Upper lobe of left lung (tissue), 6 donors: Measurements from ENCODE around the gene HPCAL1. TPM values are rescaled to one million over a fixed set of nuclear protein-coding genes. Genes with fewer than 3 reads are reported as not detected.
A peak's percentile ranks its signal among the peaks of the same experiment; 100 is the strongest.

Experiments
- ATAC-seq, 2 donors: fragments of 200-7000 bp; cut with Tn5 transposase; one replicate each; pipeline ENCODE4 v1.9.1; 2022; ENCODE audit warnings: mild to moderate bottlenecking in 2 of 2, moderate library complexity in 2 of 2; ENCODE audit not compliant: low FRiP score in 2 of 2
- DNase-seq, 2 donors: peaks; one replicate each; pipeline ENCODE4 v3.0.0-alpha.2; 2019 to 2020
- H3K27ac ChIP-seq, 4 donors: fragments of 200-600 bp; sonication (generic); one replicate each; pipeline ENCODE4 v1.5.1; 2016 to 2019
- H3K27me3 ChIP-seq, 4 donors: fragments of 200-600 bp; sonication (generic); one replicate each; pipeline ENCODE4 v1.5.1; 2017 to 2019
- H3K36me3 ChIP-seq, 4 donors: fragments of 200-600 bp; sonication (generic); one replicate each; pipeline ENCODE4 v1.5.1; 2016 to 2019
- H3K4me1 ChIP-seq, 4 donors: fragments of 200-600 bp; sonication (generic); one replicate each; pipeline ENCODE4 v1.5.1; 2018 to 2019
- H3K4me3 ChIP-seq, 4 donors: fragments of 200-600 bp; sonication (generic); one replicate each; pipeline ENCODE4 v1.5.1; 2017 to 2019; ENCODE audit warnings: mild to moderate bottlenecking in 2 of 4, moderate library complexity in 1 of 4
- H3K9me3 ChIP-seq, 4 donors: fragments of 200-600 bp; sonication (generic); one replicate each; pipeline ENCODE4 v1.5.1; 2018 to 2019
- CTCF ChIP-seq, 6 experiments: fragments of 450-650 bp in 4 of 6; fragments of 200-600 bp in 2 of 6; sonication (generic) in 2 of 6; IDR thresholded peaks; one replicate each; pipeline ENCODE4 v1.5.1; 2016 to 2019; ENCODE audit warnings: antibody characterized with exemption in 6 of 6
- EP300 ChIP-seq, 4 donors: sonication (generic); formaldehyde crosslinking; IDR thresholded peaks; one replicate each; pipeline ENCODE4 v1.5.1; 2017; ENCODE audit warnings: antibody characterized with exemption in 4 of 4, control low read depth in 2 of 4
- POLR2A ChIP-seq, 4 donors: fragments of 450-650 bp; IDR thresholded peaks; one replicate each; pipeline ENCODE4 v1.5.1; 2016 to 2017; ENCODE audit warnings: antibody characterized with exemption in 4 of 4, mild to moderate bottlenecking in 2 of 4
- POLR2AphosphoS5 ChIP-seq, 2 donors: sonication (generic); formaldehyde crosslinking; IDR thresholded peaks; one replicate each; pipeline ENCODE4 v1.5.1; 2017; ENCODE audit warnings: antibody characterized with exemption in 2 of 2
- WGBS, 2 donors: methylation state at CpG; one replicate each; pipeline ENCODE4 v1.1.5; 2017 to 2018; 5-methylcytosine and 5-hydroxymethylcytosine counted together
- total RNA-seq, 6 donors: library from RNA; depleted of rRNA in 4 of 6; stranded (reverse); fragments of >200 nt in 4 of 6; gene quantifications; one replicate each; pipeline versions ENCODE4 v1.1.0 to v1.2.1, GENCODE V29; 2016 to 2021
- donor health status: DM: no; HTN: no; CAD: no; lungs with moderate emphysema.
- donor health status: DM: no; HTN: yes; CAD: no; lungs with severe emphysema.

The HPCAL1 gene
- 100 to 1,000 TPM; 131 to 481 (median 261) TPM for total RNA-seq

DNA sequence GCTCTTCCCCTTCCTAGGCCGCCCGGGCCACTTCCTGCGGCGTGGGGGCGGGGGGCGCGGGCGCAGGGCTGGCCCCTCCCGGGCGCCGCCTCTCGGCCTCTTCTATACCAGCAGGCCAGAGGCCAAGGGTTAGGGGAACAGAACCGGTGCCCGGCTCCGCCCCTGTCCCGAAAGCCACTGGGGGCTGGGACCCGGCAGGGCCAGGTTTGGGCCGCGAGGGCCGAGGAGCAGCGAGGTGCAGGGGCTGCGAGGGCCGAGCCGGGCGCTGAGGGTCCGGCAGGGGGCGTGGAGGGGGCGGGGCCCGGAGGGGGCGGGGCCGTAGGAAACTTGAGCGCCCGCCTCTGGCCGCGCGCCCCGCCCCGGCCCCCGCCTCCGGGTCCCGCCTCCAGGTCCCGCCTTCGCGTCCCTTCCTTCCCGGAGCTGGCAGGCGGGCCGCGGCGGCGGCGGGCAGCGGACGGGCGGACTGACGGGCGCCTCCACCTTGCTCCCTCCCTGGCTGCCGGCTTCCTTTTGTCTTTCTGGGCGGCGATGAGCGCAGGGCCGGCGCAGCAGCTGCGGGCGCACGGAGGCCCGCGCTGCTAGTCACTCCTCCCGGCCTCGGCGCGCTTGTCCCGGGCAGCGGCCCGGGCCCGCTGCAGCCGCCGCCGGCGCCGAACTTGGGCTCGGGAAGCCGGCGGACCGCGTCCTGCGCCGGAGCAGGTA lies at the start of gene HPCAL1:
TSS of gene HPCAL1 (plus strand) at position 426 of the 702 bp plus-strand sequence. CDS start 116,854 bp downstream, outside the sequence.
- H3K27ac ChIP-seq: peak within 1 kb of the TSS; percentile 88 to 95 (median 90)
- ATAC-seq (peak; percentile 90 to 96), DNase-seq (peak; percentile 94 to 99)
- peak within 1 kb of the TSS; percentile 86 to 94 (median 92) for H3K4me3 ChIP-seq
- peaks cover 40 to 63% (median 53%) of the 10 kb centered on the region in 4 donors for H3K4me1 ChIP-seq
- TF ChIP-seq POLR2A (IDR thresholded peaks at IDR 0.05): peak in 3 of 4 donors; percentile 93 to 99 (median 94)
- TF ChIP-seq CTCF (IDR thresholded peaks at IDR 0.05): peak; percentile 79 to 86 (median 80)
- peak; percentile 80 to 97 for TF ChIP-seq POLR2AphosphoS5 (IDR thresholded peaks at IDR 0.05)
- no peak for TF ChIP-seq EP300 (IDR thresholded peaks at IDR 0.05)
- H3K36me3 ChIP-seq: no peaks in the 10 kb centered on the region
- no peaks in the 10 kb centered on the region for H3K27me3 ChIP-seq
- WGBS, 2 donors: 0% methylated on average over 4 to 8 of the region's 87 CpGs
- no peaks in the 10 kb centered on the region for H3K9me3 ChIP-seq

- Histone ChIP-seq H3K36me3 (no peaks in the 10 kb centered on the region), H3K9me3 (peaks cover 3 to 11% (median 6%) of the 10 kb centered on the region in 4 donors), H3K4me1 (peaks cover 0 to 10% (median 0%) of the 10 kb centered on the region in 4 donors), H3K4me3 (no peak overlapping the region), H3K27me3 (no peaks in the 10 kb centered on the region), H3K27ac (peak overlapping the region in 2 of 4 donors; percentile 3 to 32)
- no peak for TF ChIP-seq CTCF (IDR thresholded peaks at IDR 0.05)
- TF ChIP-seq POLR2A (IDR thresholded peaks at IDR 0.05): no peak
- no peak for TF ChIP-seq POLR2AphosphoS5 (IDR thresholded peaks at IDR 0.05)
- DNase-seq: peak in 1 of 2 donors; percentile 40
- peak in 1 of 2 donors; percentile 52 for ATAC-seq
- 72 to 84% methylated on average over 11 to 18 of the region's 18 CpGs for WGBS, 2 donors
Measured at GRCh38 chr2:10253596-10254372, 48.9 kb upstream of the HPCAL1 start.

DNA sequence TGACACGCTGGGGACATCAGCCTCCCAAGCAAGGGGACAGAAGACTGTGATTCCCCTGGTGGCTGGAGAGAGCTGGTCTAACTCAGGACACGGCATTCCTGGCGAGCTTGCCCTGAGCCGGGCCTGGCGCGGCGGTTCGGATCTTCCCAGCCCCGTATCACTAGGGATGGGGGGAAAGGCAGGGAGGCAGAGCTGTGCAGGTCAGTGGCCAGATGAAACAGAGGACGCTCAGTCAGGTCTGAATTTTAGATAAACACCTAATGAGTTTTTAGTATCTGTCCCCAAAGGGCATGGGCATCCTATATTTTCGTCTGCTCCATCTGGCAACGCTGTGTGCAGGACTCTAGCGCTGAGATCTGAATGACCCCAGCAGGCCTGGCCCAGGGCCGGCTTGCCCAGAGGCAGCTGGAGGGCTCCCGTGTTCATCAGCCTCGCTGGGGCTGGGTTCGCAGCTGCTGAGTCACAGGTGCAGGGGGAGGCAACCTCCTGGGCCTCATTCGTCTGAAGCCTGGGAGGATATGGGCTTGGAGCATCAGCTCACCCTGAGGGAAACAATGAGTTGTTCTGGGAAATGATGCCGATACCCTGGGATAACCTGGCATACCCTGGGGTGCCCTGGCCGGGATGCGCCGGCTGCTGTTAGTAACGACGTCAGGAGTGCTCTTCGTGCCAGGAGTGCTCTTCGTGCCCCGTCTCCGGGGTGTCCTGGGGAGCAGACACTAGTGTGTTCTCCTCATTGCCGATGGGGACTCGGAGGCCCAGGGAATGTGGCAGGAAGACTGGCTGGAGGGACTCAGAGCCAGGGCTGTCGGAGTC lies 48.1 kb upstream of the HPCAL1 start:
- H3K27me3 ChIP-seq: no peaks in the 10 kb centered on the region
- peaks cover 0 to 10% (median 0%) of the 10 kb centered on the region in 4 donors for H3K4me1 ChIP-seq
- DNase-seq: no peak
- 81 to 88% methylated on average over 10 to 31 of the region's 31 CpGs for WGBS, 2 donors
- H3K9me3 ChIP-seq: peaks cover 2 to 10% (median 4%) of the 10 kb centered on the region in 4 donors
- H3K36me3 ChIP-seq: no peaks in the 10 kb centered on the region
- H3K27ac ChIP-seq: peak overlapping the region in 1 of 4 donors; percentile 32
- TF ChIP-seq POLR2A (IDR thresholded peaks at IDR 0.05) (no peak), EP300 (IDR thresholded peaks at IDR 0.05) (no peak), POLR2AphosphoS5 (IDR thresholded peaks at IDR 0.05) (no peak), CTCF (IDR thresholded peaks at IDR 0.05) (no peak)
- ATAC-seq: no peak
- no peak overlapping the region for H3K4me3 ChIP-seq

- H3K36me3 ChIP-seq: no peaks in the 10 kb centered on the region
- peaks cover 0 to 4% (median 0%) of the 10 kb centered on the region in 4 donors for H3K9me3 ChIP-seq
- no peak overlapping the region for H3K27ac ChIP-seq
- no peaks in the 10 kb centered on the region for H3K27me3 ChIP-seq
- no peak for TF ChIP-seq POLR2A (IDR thresholded peaks at IDR 0.05)
- TF ChIP-seq POLR2AphosphoS5 (IDR thresholded peaks at IDR 0.05): no peak
- no peak for TF ChIP-seq CTCF (IDR thresholded peaks at IDR 0.05)
- no peak for TF ChIP-seq EP300 (IDR thresholded peaks at IDR 0.05)
- WGBS, 2 donors: 56 to 79% methylated on average over 7 to 18 of the region's 18 CpGs
- DNase-seq (no peak), ATAC-seq (no peak)
- H3K4me1 ChIP-seq: peaks cover 0 to 10% (median 0%) of the 10 kb centered on the region in 4 donors
- no peak overlapping the region for H3K4me3 ChIP-seq
Measured at GRCh38 chr2:10255189-10256030, 47.3 kb upstream of the HPCAL1 start.
